Panc1 (cell line): Measurements from ENCODE around the gene ACVR1B. TPM values are rescaled to one million over a fixed set of nuclear protein-coding genes. Genes with fewer than 3 reads are reported as not detected.

Source experiments
- ATAC-seq: fragments of 200-7000 bp; cut with Tn5 transposase; 2 replicates; pipeline ENCODE4 v1.9.1; 2020; ENCODE audit warnings: mild to moderate bottlenecking, moderate library complexity
- BruUV-seq: library from RNA; stranded (reverse); fragments of 400-500 nt; replicated peaks from 2 replicates; lab custom pipeline; 2021; lab: Mats Ljungman, UMichigan
- CTCF ChIA-PET: fragments of 300-600 bp; sonication (Branson Sonifier 250); formaldehyde crosslinking; loops from one replicate; lab custom pipeline; 2022; ENCODE audit warnings: antibody characterized with exemption; lab: Charles Lee
- POLR2A ChIA-PET: fragments of 300-600 bp; sonication (Branson Sonifier 250); formaldehyde crosslinking; loops from one replicate; lab custom pipeline; 2022; ENCODE audit warnings: antibody characterized with exemption; lab: Charles Lee
- DNase-seq: peaks from one replicate; pipeline ENCODE4 v3.0.0-alpha.2; 2010; ENCODE audit warnings: low read depth, low spot score
- H3K27ac ChIP-seq: 2 replicates; pipeline ENCODE4 v1.5.1; 2011; ENCODE audit warnings: mild to moderate bottlenecking, low read length, inconsistent platforms
- H3K27me3 ChIP-seq: fragments of 200-500 bp; sonication (Bioruptor generic); 2 replicates; pipeline ENCODE4 v1.6.0; 2014; ENCODE audit warnings: low read length, inconsistent platforms; ENCODE audit not compliant: control insufficient read depth, insufficient read depth
- H3K36me3 ChIP-seq: fragments of 200-500 bp; sonication (Bioruptor generic); 2 replicates; pipeline ENCODE4 v1.5.1; 2014; ENCODE audit warnings: inconsistent platforms, mild to moderate bottlenecking, low read length, moderate library complexity; ENCODE audit not compliant: control insufficient read depth, insufficient read depth
- H3K4me1 ChIP-seq: 2 replicates; pipeline ENCODE4 v1.5.1; 2011; ENCODE audit warnings: inconsistent platforms, mild to moderate bottlenecking, low read length, moderate library complexity; ENCODE audit not compliant: control insufficient read depth, insufficient read depth
- H3K4me3 ChIP-seq, 2 experiments: 2 replicates each; pipeline ENCODE4 v1.5.1; 2011 to 2012; ENCODE audit warnings: low read depth in 2 of 2, low read length in 2 of 2, mild to moderate bottlenecking in 2 of 2, inconsistent platforms in 1 of 2, moderate library complexity in 1 of 2
- H3K9me3 ChIP-seq: fragments of 200-500 bp; sonication (Bioruptor generic); 2 replicates; pipeline ENCODE4 v1.5.1; 2014; ENCODE audit warnings: low read depth, mild to moderate bottlenecking, inconsistent platforms, low read length, moderate library complexity; ENCODE audit not compliant: control insufficient read depth, insufficient read depth
- CTCF ChIP-seq: fragments of 450-650 bp; IDR thresholded peaks from 2 replicates; pipeline ENCODE4 v1.5.1; 2017; ENCODE audit warnings: mild to moderate bottlenecking
- POLR2AphosphoS5 ChIP-seq: IDR thresholded peaks from 2 replicates; pipeline ENCODE4 v1.6.1; 2012; ENCODE audit warnings: mild to moderate bottlenecking, low read depth, low read length, moderate library complexity
- REST ChIP-seq, 2 experiments: IDR thresholded peaks; 2 replicates each; pipeline ENCODE4 v1.6.1; 2011 to 2012; ENCODE audit warnings: low read depth in 2 of 2, control low read depth in 1 of 2, low read length in 1 of 2, mild to moderate bottlenecking in 1 of 2, moderate library complexity in 1 of 2; ENCODE audit not compliant: insufficient read depth in 1 of 2
- SIN3A ChIP-seq: IDR thresholded peaks from 2 replicates; pipeline ENCODE4 v1.6.1; 2012; ENCODE audit warnings: low read depth, mild to moderate bottlenecking, low read length, moderate library complexity, borderline replicate concordance; ENCODE audit not compliant: insufficient read depth
- TCF7L2 ChIP-seq: IDR thresholded peaks from 2 replicates; pipeline ENCODE4 v1.6.1; 2011; ENCODE audit warnings: mild to moderate bottlenecking, low read depth, low read length, inconsistent platforms
- in situ Hi-C: cut with HindIII; loops from 2 replicates; pipeline ENCODE4 v1.10.0; 2016; ENCODE audit warnings: low sequenced_read_pairs, low pct_unique_long_range_greater_than_20kb
- intact Hi-C: fragments of 100-400 bp; cut with micrococcal nuclease; formaldehyde crosslinking; loops from one replicate; pipeline ENCODE4 v1.10.0; 2022; ENCODE audit not compliant: unreplicated experiment
- total RNA-seq: library from RNA; stranded (reverse); gene quantifications from one replicate; pipeline ENCODE4 v1.2.1, GENCODE V29; 2021; ENCODE audit not compliant: unreplicated experiment

The ACVR1B gene
- total RNA-seq, 1 experiment from 2014 or later = 23.0 TPM

GRCh38 chr12:52026263-52026662, 74.8 kb downstream of the ACVR1B start:
- Histone ChIP-seq H3K4me3 (no peak overlapping the region), H3K4me1 (peaks cover 6% of the 10 kb centered on the region), H3K36me3 (no peaks in the 10 kb centered on the region), H3K27ac (no peak overlapping the region), H3K27me3 (no peaks in the 10 kb centered on the region), H3K9me3 (no peaks in the 10 kb centered on the region)
- intact Hi-C loops = loop anchor here (5.0 kb wide), 1 partner anchor 96 kb away; no protein-coding TSS in a partner anchor
- ATAC-seq (no peak), DNase-seq (no peak)
- TF ChIP-seq TCF7L2 (no peak), CTCF (no peak), REST (IDR thresholded peaks at IDR 0.05; ENCODE audit: insufficient read depth in 1 of 2, low read depth in 2 of 2, low read length in 1 of 2) (no peak), POLR2AphosphoS5 (no peak), SIN3A (no peak)
- in situ Hi-C loops = no loop called here
- BruUV-seq = no TSS peak
- ChIA-PET CTCF (interaction anchor here (0.9 to 3.0 kb wide), 11 partner anchors 15 to 97 kb away, joined by 3 to 47 read pairs (median 5); no protein-coding TSS in a partner anchor), POLR2A (no interaction called here)

- H3K4me3 ChIP-seq = no peak overlapping the region
- H3K4me1 ChIP-seq = peaks cover 6% of the 10 kb centered on the region
- BruUV-seq = no TSS peak
- no peak overlapping the region for H3K27ac ChIP-seq
- intact Hi-C loops = loop anchor here (5.0 kb wide), 1 partner anchor 95 kb away; no protein-coding TSS in a partner anchor
- DNase-seq (no peak), ATAC-seq (no peak)
- ChIA-PET CTCF (interaction anchor here (0.6 to 2.4 kb wide), 2 partner anchors 16 to 96 kb away, joined by 3 to 24 read pairs; no protein-coding TSS in a partner anchor), POLR2A (no interaction called here)
- in situ Hi-C loops = no loop called here
- H3K27me3 ChIP-seq = no peaks in the 10 kb centered on the region
- no peaks in the 10 kb centered on the region for H3K36me3 ChIP-seq
- no peak for TF ChIP-seq CTCF
- TF ChIP-seq REST (IDR thresholded peaks at IDR 0.05; ENCODE audit: insufficient read depth in 1 of 2, low read depth in 2 of 2, low read length in 1 of 2) = no peak
- TF ChIP-seq TCF7L2 = no peak
- TF ChIP-seq POLR2AphosphoS5 = no peak
- TF ChIP-seq SIN3A = no peak
- no peaks in the 10 kb centered on the region for H3K9me3 ChIP-seq
Observed at GRCh38 chr12:52027085-52027843, 75.8 kb downstream of the ACVR1B start.
